CD4-positive, alpha-beta T cell (primary cell): ENCODE data around the gene P2RY12. TPM values are rescaled to one million over a fixed set of nuclear protein-coding genes. Genes with fewer than 3 reads are reported as not detected.

Experiments
- ATAC-seq: fragments of 200-7000 bp; cut with Tn5 transposase; one replicate; pipeline ENCODE4 v1.10.0; 2022; ENCODE audit warnings: mild to moderate bottlenecking; ENCODE audit not compliant: poor library complexity
- CTCF ChIA-PET: fragments of 350-600 bp; sonication (Branson Sonifier 250); formaldehyde crosslinking; loops from one replicate; lab custom pipeline; 2021; ENCODE audit warnings: antibody characterized with exemption, inconsistent platforms; lab: Charles Lee
- POLR2A ChIA-PET: fragments of 350-600 bp; sonication (Branson Sonifier 250); formaldehyde crosslinking; loops from one replicate; lab custom pipeline; 2021; ENCODE audit warnings: antibody characterized with exemption, inconsistent platforms; lab: Charles Lee
- DNase-seq, 14 experiments: peaks; one replicate each; pipeline ENCODE4 v3.0.0-alpha.2; 2013 to 2020; ENCODE audit warnings: mixed read lengths in 2 of 14
- H3K27ac ChIP-seq, 2 donors: one replicate each; pipeline versions ENCODE4 v1.5.1 to v1.7.0; 2013; ENCODE audit warnings: low read length in 2 of 2, low read depth in 1 of 2, mild to moderate bottlenecking in 1 of 2
- H3K27me3 ChIP-seq, 2 experiments: 1 replicate in 1 of 2; 2 replicates in 1 of 2; pipeline versions ENCODE4 v1.6.1 to v1.7.0; 2013; ENCODE audit warnings: low read length in 2 of 2, control low read depth in 1 of 2, mild to moderate bottlenecking in 1 of 2, moderate library complexity in 1 of 2; ENCODE audit not compliant: insufficient read depth in 2 of 2, control insufficient read depth in 1 of 2
- H3K36me3 ChIP-seq: one replicate; pipeline ENCODE4 v1.6.1; 2013; ENCODE audit warnings: low read length, control low read depth; ENCODE audit not compliant: insufficient read depth
- H3K4me1 ChIP-seq: one replicate; pipeline ENCODE4 v1.6.1; 2013; ENCODE audit warnings: low read length, control low read depth; ENCODE audit not compliant: insufficient read depth
- H3K4me3 ChIP-seq: one replicate; pipeline ENCODE4 v1.5.1; 2013; ENCODE audit warnings: mild to moderate bottlenecking, low read length, moderate library complexity
- H3K9me3 ChIP-seq, 2 experiments: 1 replicate in 1 of 2; 2 replicates in 1 of 2; pipeline versions ENCODE4 v1.6.1 to v1.7.0; 2013; ENCODE audit warnings: low read length in 2 of 2, mild to moderate bottlenecking in 2 of 2, control low read depth in 1 of 2, moderate library complexity in 1 of 2; ENCODE audit not compliant: control insufficient read depth in 1 of 2, insufficient read depth in 1 of 2
- H3K27ac Mint-ChIP-seq: one replicate; pipeline ENCODE4 v1.8.0; 2020; ENCODE audit warnings: mixed read lengths
- H3K27me3 Mint-ChIP-seq: one replicate; pipeline ENCODE4 v1.8.0; 2021; ENCODE audit warnings: mixed read lengths
- H3K36me3 Mint-ChIP-seq: one replicate; pipeline ENCODE4 v1.8.0; 2021; ENCODE audit warnings: low read depth, mixed read lengths
- H3K4me1 Mint-ChIP-seq: one replicate; pipeline ENCODE4 v1.8.0; 2021; ENCODE audit warnings: low read depth, mixed read lengths
- H3K4me3 Mint-ChIP-seq: one replicate; pipeline ENCODE4 v1.8.0; 2020; ENCODE audit warnings: mild to moderate bottlenecking, mixed read lengths
- H3K9me3 Mint-ChIP-seq: one replicate; pipeline ENCODE4 v1.8.0; 2020; ENCODE audit warnings: mixed read lengths
- intact Hi-C, 2 experiments: fragments of 100-400 bp; cut with DNase I in 1 of 2; cut with micrococcal nuclease in 1 of 2; formaldehyde crosslinking; loops; one replicate each; pipeline versions ENCODE4 v1.15.1 to v1.9.0; 2023 to 2025; cut with DNase I, micrococcal nuclease
- total RNA-seq, 174 experiments: library from RNA in 2 of 174; stranded (reverse) in 2 of 174; gene quantifications; one replicate each; pipeline ENCODE4 v1.2.3 and lab custom pipeline; 2021 to 2026
- TF ChIP-seq, protein P1 (sequence below): fragments of 200-600 bp; IDR thresholded peaks from one replicate; pipeline ENCODE4 v1.8.0; 2022; ENCODE audit warnings: antibody characterized with exemption, mild to moderate bottlenecking

Gene P2RY12
- total RNA-seq, 2 experiments from 2014 or later, result not detected

DNA sequence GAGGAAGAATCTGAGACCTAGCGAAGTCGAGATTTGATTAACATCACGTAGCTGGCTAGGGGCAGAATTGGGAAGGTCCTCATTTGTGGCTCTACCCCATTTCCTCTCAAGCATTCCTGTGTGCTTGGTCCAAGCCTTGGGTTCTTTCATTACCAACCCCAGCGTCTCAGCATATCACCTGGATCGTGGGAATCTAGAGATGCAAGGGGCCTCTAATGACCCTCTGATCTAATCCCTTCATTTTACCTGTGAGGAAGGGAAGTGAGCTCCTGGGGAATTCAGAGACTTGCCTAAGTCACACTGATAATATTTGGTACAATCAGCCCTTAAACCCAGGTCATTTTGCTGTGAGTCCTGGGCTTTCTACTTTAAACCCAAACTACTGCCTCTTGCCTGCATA lies 70.0 kb downstream of the P2RY12 start:
- Mint-ChIP-seq H3K4me3 (no peak overlapping the region), H3K27ac (no peak overlapping the region), H3K27me3 (no peaks in the 10 kb centered on the region), H3K4me1 (no peaks in the 10 kb centered on the region), H3K36me3 (no peaks in the 10 kb centered on the region), H3K9me3 (no peaks in the 10 kb centered on the region)
- intact Hi-C loops, result no loop called here
- DNase-seq, result no peak
- TF ChIP-seq, protein P1, sequence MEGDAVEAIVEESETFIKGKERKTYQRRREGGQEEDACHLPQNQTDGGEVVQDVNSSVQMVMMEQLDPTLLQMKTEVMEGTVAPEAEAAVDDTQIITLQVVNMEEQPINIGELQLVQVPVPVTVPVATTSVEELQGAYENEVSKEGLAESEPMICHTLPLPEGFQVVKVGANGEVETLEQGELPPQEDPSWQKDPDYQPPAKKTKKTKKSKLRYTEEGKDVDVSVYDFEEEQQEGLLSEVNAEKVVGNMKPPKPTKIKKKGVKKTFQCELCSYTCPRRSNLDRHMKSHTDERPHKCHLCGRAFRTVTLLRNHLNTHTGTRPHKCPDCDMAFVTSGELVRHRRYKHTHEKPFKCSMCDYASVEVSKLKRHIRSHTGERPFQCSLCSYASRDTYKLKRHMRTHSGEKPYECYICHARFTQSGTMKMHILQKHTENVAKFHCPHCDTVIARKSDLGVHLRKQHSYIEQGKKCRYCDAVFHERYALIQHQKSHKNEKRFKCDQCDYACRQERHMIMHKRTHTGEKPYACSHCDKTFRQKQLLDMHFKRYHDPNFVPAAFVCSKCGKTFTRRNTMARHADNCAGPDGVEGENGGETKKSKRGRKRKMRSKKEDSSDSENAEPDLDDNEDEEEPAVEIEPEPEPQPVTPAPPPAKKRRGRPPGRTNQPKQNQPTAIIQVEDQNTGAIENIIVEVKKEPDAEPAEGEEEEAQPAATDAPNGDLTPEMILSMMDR, result no peak
- no peaks in the 10 kb centered on the region for H3K4me1 ChIP-seq
- no peak overlapping the region for H3K27ac ChIP-seq
- H3K4me3 ChIP-seq, result no peak overlapping the region
- CTCF ChIA-PET, result no interaction called here
- H3K9me3 ChIP-seq, result no peaks in the 10 kb centered on the region
- H3K27me3 ChIP-seq, result peaks cover 0 to 5% of the 10 kb centered on the region in 2 experiments
- POLR2A ChIA-PET, result interaction anchor here (0.9 kb wide), 1 partner anchor 10 kb away, joined by 3 read pairs; no protein-coding TSS in a partner anchor
- no peak for ATAC-seq
- H3K36me3 ChIP-seq, result no peaks in the 10 kb centered on the region

DNA sequence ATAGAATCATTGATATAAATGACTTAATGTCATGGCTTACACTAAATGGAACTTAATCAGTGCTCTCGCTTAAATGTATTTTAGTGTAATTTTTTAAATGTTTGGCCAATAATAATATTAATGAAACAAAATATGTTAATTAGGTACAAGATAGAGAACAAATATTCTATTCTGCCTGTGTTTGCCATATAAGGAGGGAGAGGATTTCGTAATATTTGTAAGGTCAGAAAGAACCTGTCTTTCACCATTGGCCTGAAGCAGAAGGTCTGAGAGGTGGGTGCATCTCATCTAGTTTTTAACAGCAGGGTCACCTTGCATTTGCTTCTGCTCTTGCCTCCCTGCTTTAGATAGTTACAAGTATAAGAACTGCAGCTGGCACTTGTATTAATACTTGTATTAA lies 70.4 kb downstream of the P2RY12 start:
- TF ChIP-seq, protein P1, result no peak
- no peaks in the 10 kb centered on the region for H3K9me3 ChIP-seq
- Mint-ChIP-seq H3K4me3 (no peak overlapping the region), H3K4me1 (no peaks in the 10 kb centered on the region), H3K36me3 (no peaks in the 10 kb centered on the region), H3K27me3 (no peaks in the 10 kb centered on the region), H3K27ac (no peak overlapping the region), H3K9me3 (no peaks in the 10 kb centered on the region)
- ChIA-PET POLR2A (interaction anchor here (0.9 kb wide), 1 partner anchor 10 kb away, joined by 3 read pairs; no protein-coding TSS in a partner anchor), CTCF (interaction anchor here (1.0 kb wide), 1 partner anchor 10 kb away, joined by 3 read pairs; no protein-coding TSS in a partner anchor)
- DNase-seq (no peak), ATAC-seq (no peak)
- no peak overlapping the region for H3K27ac ChIP-seq
- no peaks in the 10 kb centered on the region for H3K4me1 ChIP-seq
- peaks cover 0 to 5% of the 10 kb centered on the region in 2 experiments for H3K27me3 ChIP-seq
- no peaks in the 10 kb centered on the region for H3K36me3 ChIP-seq
- no peak overlapping the region for H3K4me3 ChIP-seq
- intact Hi-C loops, result no loop called here

DNA sequence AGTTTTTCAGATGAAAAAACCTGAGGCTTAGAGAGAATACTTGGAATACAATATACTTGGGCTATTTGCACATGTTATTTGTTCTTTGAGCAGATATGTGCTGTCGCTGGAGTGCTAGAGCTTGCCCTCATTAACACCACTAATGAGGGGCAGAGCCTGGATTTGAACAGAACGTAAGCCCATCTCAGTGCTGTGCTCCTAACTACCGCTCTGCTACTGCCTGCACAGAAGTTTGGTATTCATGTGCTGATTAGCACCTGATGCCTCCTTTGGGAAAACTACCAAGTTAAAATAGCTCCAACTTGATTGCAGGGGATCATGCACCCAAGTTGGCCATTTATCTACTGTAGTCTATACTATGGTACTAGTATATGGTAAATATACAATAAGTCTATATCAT lies 71.6 kb downstream of the P2RY12 start:
- DNase-seq (no peak), ATAC-seq (no peak)
- H3K4me1 Mint-ChIP-seq, result no peaks in the 10 kb centered on the region
- intact Hi-C loops, result no loop called here
- no peak overlapping the region for H3K4me3 Mint-ChIP-seq
- Histone ChIP-seq H3K36me3 (no peaks in the 10 kb centered on the region), H3K27me3 (peaks cover 0 to 5% of the 10 kb centered on the region in 2 experiments), H3K27ac (no peak overlapping the region), H3K9me3 (no peaks in the 10 kb centered on the region), H3K4me3 (no peak overlapping the region), H3K4me1 (no peaks in the 10 kb centered on the region)
- TF ChIP-seq, protein P1, result no peak
- ChIA-PET CTCF (interaction anchor here (1.0 kb wide), 1 partner anchor 11 kb away, joined by 3 read pairs; no protein-coding TSS in a partner anchor), POLR2A (interaction anchor here (0.6 to 0.7 kb wide), 2 partner anchors 1209 to 1812 kb away, joined by 3 to 4 read pairs; no protein-coding TSS in a partner anchor)
- H3K9me3 Mint-ChIP-seq, result no peaks in the 10 kb centered on the region
- H3K27me3 Mint-ChIP-seq, result no peaks in the 10 kb centered on the region
- H3K36me3 Mint-ChIP-seq, result no peaks in the 10 kb centered on the region
- no peak overlapping the region for H3K27ac Mint-ChIP-seq
